Hematopoietic multipotent progenitor cell treated with erythropoietin and hydrocortisone succinate and interleukin-3 and kit ligand, for 15 days (in vitro differentiated cells): ENCODE measurements around the gene MPL.

Source experiments
- DNase-seq: peaks from one replicate; pipeline ENCODE4 v3.0.0-alpha.2; 2015; ENCODE audit warnings: low spot score

Gene MPL

GRCh38 chr1:43325381-43325780, 12.2 kb upstream of the MPL start:
- DNase-seq = no peak

GRCh38 chr1:43327549-43328292, 9.9 kb upstream of the MPL start:
- no peak for DNase-seq

GRCh38 chr1:43329995-43330751, 7.4 kb upstream of the MPL start:
- peak; percentile 51 for DNase-seq

- no peak for DNase-seq
Measured at GRCh38 chr1:43331688-43332087, 5.9 kb upstream of the MPL start.

GRCh38 chr1:43334453-43335205, 3.0 kb upstream of the MPL start:
- DNase-seq = no peak

GRCh38 chr1:43338001-43338400, 383 bp downstream of the MPL start:
- DNase-seq = no peak

- DNase-seq = no peak
Measured at GRCh38 chr1:43339584-43340232, 2.1 kb downstream of the MPL start.

GRCh38 chr1:43340559-43340958, 2.9 kb downstream of the MPL start:
- DNase-seq = no peak

- peak; percentile 60 for DNase-seq
Measured at GRCh38 chr1:43344267-43344850, 6.7 kb downstream of the MPL start.

- peak; percentile 74 for DNase-seq
Measured at GRCh38 chr1:43345120-43345519, 7.5 kb downstream of the MPL start.

- DNase-seq = no peak
Measured at GRCh38 chr1:43346636-43347035, 9.0 kb downstream of the MPL start.

GRCh38 chr1:43348343-43348808, 10.8 kb downstream of the MPL start:
- no peak for DNase-seq

GRCh38 chr1:43348809-43349593, 11.4 kb downstream of the MPL start:
- DNase-seq = no peak

- DNase-seq = no peak
Measured at GRCh38 chr1:43349594-43350306, 12.1 kb downstream of the MPL start.

GRCh38 chr1:43350976-43351375, 13.4 kb downstream of the MPL start:
- DNase-seq = no peak

- DNase-seq = no peak
Measured at GRCh38 chr1:43351421-43352350, 14.1 kb downstream of the MPL start.

GRCh38 chr1:43352351-43352705, 14.7 kb downstream of the MPL start:
- no peak for DNase-seq

GRCh38 chr1:43352881-43353280, 15.3 kb downstream of the MPL start:
- DNase-seq = no peak

GRCh38 chr1:43354471-43354870, 16.9 kb downstream of the MPL start:
- DNase-seq = no peak
